ENCODE measurements around the gene PABPC1L.
"Not testable (repeated sequence)": the region's sequence is repeated elsewhere in the genome, so short reads cannot be mapped to it uniquely, and the experiment has no call there.

PABPC1L gene

GRCh38 chr20:44909872-44910689 is at the start of gene PABPC1L:
TSS of gene PABPC1L (plus strand) at chr20:44910060. CDS start at chr20:44910144, 84 bp downstream.
- DNase-seq, result peak; percentile 76

- no peak for DNase-seq
Measured at GRCh38 chr20:44861531-44862006, 48.3 kb upstream of the PABPC1L start.

- DNase-seq, result no peak
Measured at GRCh38 chr20:44862286-44862685, 47.6 kb upstream of the PABPC1L start.

- DNase-seq, result not testable (repeated sequence)
Measured at GRCh38 chr20:44863365-44864084, 46.3 kb upstream of the PABPC1L start.

DNA sequence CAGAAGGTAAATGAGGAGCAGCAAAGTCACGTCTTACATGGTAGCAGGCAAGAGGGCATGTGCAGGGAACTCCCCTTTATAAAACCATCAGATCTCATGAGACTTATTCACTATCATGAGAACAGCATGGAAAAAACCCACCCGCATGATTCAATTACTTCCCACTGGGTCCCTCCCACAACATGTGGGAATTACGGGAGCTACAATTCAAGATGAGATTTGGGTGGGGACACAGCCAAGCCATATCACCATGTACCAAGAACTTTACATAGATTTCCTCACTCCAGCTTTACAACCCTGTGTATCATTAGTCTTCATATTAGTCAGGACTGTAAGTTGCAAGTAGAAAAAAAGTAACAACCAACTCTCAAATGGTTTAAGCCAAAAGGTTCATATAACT is 45.4 kb upstream of the PABPC1L start:
- DNase-seq, result not testable (repeated sequence)

- no peak for DNase-seq
Measured at GRCh38 chr20:44866703-44867335, 43.0 kb upstream of the PABPC1L start.

GRCh38 chr20:44869471-44869870 is 40.4 kb upstream of the PABPC1L start:
- DNase-seq, result no peak

DNA sequence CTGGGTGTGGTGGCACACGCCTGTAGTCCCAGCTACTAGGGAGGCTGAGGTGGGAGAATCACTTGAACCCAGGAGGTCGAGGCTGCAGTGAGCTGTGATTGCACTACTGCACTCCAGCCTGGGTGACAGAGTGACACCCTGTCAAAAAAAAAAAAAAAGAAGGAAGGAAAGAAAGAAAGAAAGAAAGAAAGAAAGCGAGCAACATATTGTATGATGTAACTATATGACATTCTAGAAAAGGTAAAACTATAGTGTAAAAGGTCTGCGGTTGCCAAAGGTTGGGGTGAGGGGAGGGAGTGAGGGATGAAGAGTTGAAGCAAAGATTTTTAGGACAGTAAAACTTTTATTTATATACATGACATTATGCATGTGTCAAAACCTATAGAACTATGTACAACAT is 27.5 kb upstream of the PABPC1L start:
- DNase-seq, result not testable (repeated sequence)

- no peak for DNase-seq
Measured at GRCh38 chr20:44883214-44883902, 26.5 kb upstream of the PABPC1L start.

- DNase-seq, result no peak
Measured at GRCh38 chr20:44884907-44885391, 24.9 kb upstream of the PABPC1L start.

GRCh38 chr20:44885392-44886265 is 24.2 kb upstream of the PABPC1L start, which contains the start of gene YWHAB:
TSS of gene YWHAB (plus strand) at chr20:44885705. CDS start at chr20:44901534, 15,829 bp downstream.
- DNase-seq, result peak; percentile 98

DNA sequence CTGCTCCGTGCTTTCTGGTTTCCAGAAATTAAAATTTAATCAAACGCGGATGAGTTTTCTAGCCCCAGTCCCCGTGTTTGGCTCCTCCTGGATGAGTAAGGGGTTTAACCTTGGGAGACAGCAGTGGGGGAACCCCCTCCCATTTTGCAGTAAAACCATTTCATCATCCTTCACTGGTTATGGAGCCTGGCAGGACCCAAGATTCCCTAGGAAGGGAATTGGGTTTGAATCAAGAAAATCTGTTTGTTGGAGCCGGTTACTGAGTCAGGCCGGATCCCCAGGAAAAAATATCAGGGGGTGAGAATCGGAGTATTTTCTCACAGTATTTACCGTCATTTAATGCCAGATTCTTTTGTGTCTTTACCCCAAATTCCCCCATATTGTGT is 23.6 kb upstream of the PABPC1L start:
- no peak for DNase-seq

DNA sequence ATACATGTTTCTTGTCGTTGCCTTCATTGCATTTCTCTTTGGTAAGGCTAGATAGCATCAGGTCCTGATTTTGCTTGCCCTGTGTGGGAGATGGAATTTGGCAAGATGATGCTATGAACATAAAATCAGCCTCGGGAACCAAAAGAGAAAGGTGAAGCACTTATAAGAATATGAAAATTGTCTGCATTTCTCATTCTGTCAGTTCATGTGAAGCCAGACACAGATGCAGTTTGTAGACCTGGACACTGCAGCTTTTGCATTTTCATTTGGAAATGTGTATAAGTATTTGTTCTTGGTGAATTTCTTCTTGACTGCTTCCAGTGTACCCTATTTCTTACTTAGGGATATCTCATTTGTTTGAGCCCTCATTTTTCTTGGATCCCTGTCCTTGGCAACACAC is 23.0 kb upstream of the PABPC1L start:
- DNase-seq, result no peak

GRCh38 chr20:44887466-44887865 is 22.4 kb upstream of the PABPC1L start:
- no peak for DNase-seq

- no peak for DNase-seq
Measured at GRCh38 chr20:44888226-44889103, 21.4 kb upstream of the PABPC1L start.

GRCh38 chr20:44891826-44892225 is 18.0 kb upstream of the PABPC1L start:
- DNase-seq, result no peak

DNA sequence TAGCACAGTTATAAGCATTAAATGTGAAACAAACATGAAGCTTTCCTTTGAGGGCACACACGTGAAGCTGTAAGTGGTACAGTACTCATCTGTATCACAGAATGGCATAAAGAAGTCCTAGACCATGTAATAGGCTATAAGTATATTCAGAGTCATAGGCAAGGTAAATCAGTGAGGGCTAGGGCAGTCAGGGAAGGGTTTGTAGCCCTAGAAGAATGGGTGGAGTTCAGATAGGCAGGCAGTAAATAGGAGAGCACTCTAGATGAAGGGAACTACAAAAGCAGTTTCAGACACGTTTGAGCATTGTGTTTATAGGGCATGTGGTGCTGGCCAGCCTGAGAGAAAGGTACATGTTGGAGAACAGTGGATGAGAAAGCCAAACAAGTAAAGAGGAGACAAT is 14.9 kb upstream of the PABPC1L start:
- no peak for DNase-seq

DNA sequence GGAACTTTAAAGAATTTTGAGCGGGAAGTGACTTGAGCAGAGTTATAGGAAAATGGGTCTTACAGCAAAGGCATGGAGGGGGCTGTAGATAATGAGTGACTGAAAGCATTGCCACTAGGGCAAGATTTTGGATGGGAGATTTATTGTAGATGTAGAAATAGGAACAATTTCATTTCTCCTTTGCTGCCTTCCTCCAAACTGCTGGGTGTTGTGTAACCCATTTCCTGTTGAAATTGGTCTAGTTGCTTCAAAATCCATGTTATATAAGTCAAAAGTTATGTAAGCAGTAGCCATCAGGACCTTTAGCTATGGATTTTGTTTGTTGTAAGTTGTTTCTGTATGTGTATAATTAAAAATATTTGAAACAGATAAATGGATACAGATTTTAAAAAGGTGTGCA is 13.3 kb upstream of the PABPC1L start:
- DNase-seq, result no peak

GRCh38 chr20:44897133-44897532 is 12.7 kb upstream of the PABPC1L start:
- no peak for DNase-seq

- no peak for DNase-seq
Measured at GRCh38 chr20:44900231-44900854, 9.5 kb upstream of the PABPC1L start.
